H9 (cell line): ENCODE data around the gene CPLX1. TPM values are rescaled to one million over a fixed set of nuclear protein-coding genes. Genes with fewer than 3 reads are reported as not detected.

Experiments used
- DNase-seq: peaks from one replicate; pipeline ENCODE4 v3.0.0-alpha.2; 2017
- H2AFZ ChIP-seq: one replicate; pipeline ENCODE4 v1.6.1; 2013; ENCODE audit warnings: mild to moderate bottlenecking, low read length, control low read depth, moderate library complexity
- H2AK5ac ChIP-seq: 2 replicates; pipeline ENCODE4 v1.6.1; 2013; ENCODE audit warnings: low read length, control low read depth, mixed read lengths; ENCODE audit not compliant: insufficient read length
- H2BK120ac ChIP-seq: one replicate; pipeline ENCODE4 v1.6.1; 2013; ENCODE audit warnings: low read depth, mild to moderate bottlenecking, low read length, control low read depth, inconsistent platforms; ENCODE audit not compliant: poor library complexity, severe bottlenecking
- H2BK12ac ChIP-seq: 2 replicates; pipeline ENCODE4 v1.6.1; 2013; ENCODE audit warnings: low read length, control low read depth, mixed read lengths, low read depth; ENCODE audit not compliant: insufficient read length
- H2BK15ac ChIP-seq: 2 replicates; pipeline ENCODE4 v1.6.1; 2013; ENCODE audit warnings: low read depth, low read length, control low read depth
- H2BK20ac ChIP-seq: one replicate; pipeline ENCODE4 v1.6.1; 2013; ENCODE audit warnings: low read depth, mild to moderate bottlenecking, low read length, control low read depth, inconsistent platforms; ENCODE audit not compliant: poor library complexity, severe bottlenecking
- H2BK5ac ChIP-seq: 2 replicates; pipeline ENCODE4 v1.6.1; 2013; ENCODE audit warnings: low read length, control low read depth, mixed read lengths; ENCODE audit not compliant: insufficient read length
- H3K14ac ChIP-seq: 2 replicates; pipeline ENCODE4 v1.6.1; 2013; ENCODE audit warnings: low read length, control low read depth; ENCODE audit not compliant: insufficient read depth
- H3K18ac ChIP-seq: 2 replicates; pipeline ENCODE4 v1.6.1; 2013; ENCODE audit warnings: low read depth, mild to moderate bottlenecking, mixed read lengths, low read length, control low read depth; ENCODE audit not compliant: insufficient read length
- H3K23ac ChIP-seq: 2 replicates; pipeline ENCODE4 v1.6.1; 2013; ENCODE audit warnings: low read length, control low read depth, mixed read lengths, low read depth; ENCODE audit not compliant: insufficient read length
- H3K23me2 ChIP-seq: 2 replicates; pipeline ENCODE4 v1.6.1; 2013; ENCODE audit warnings: low read depth, mild to moderate bottlenecking, mixed read lengths, low read length, control low read depth; ENCODE audit not compliant: insufficient read length, poor library complexity, severe bottlenecking
- H3K27ac ChIP-seq: 2 replicates; pipeline ENCODE4 v1.5.1; 2013; ENCODE audit warnings: low read length, control low read depth, mixed read lengths, low read depth; ENCODE audit not compliant: insufficient read length
- H3K27me3 ChIP-seq: 2 replicates; pipeline ENCODE4 v1.6.1; 2013; ENCODE audit warnings: low read length, control low read depth, inconsistent platforms; ENCODE audit not compliant: insufficient read depth
- H3K4ac ChIP-seq: 2 replicates; pipeline ENCODE4 v1.6.1; 2013; ENCODE audit warnings: low read depth, mild to moderate bottlenecking, control low read depth, inconsistent platforms, low read length, moderate library complexity
- H3K4me1 ChIP-seq: 2 replicates; pipeline ENCODE4 v1.6.1; 2013; ENCODE audit warnings: low read length, control low read depth, inconsistent platforms; ENCODE audit not compliant: insufficient read depth
- H3K4me2 ChIP-seq: 2 replicates; pipeline ENCODE4 v1.6.1; 2013; ENCODE audit warnings: low read length, control low read depth, mixed read lengths; ENCODE audit not compliant: insufficient read length, insufficient read depth
- H3K56ac ChIP-seq: 2 replicates; pipeline ENCODE4 v1.6.1; 2013; ENCODE audit warnings: low read depth, mild to moderate bottlenecking, mixed read lengths, low read length, control low read depth; ENCODE audit not compliant: insufficient read length
- H3K79me1 ChIP-seq: 2 replicates; pipeline ENCODE4 v1.6.1; 2013; ENCODE audit warnings: low read depth, mild to moderate bottlenecking, moderate library complexity, low read length, control low read depth, inconsistent platforms; ENCODE audit not compliant: insufficient read depth, poor library complexity, severe bottlenecking
- H3K79me2 ChIP-seq: 2 replicates; pipeline ENCODE4 v1.6.1; 2013; ENCODE audit warnings: low read length, control low read depth, inconsistent platforms; ENCODE audit not compliant: insufficient read depth
- H3K9ac ChIP-seq: 2 replicates; pipeline ENCODE4 v1.6.1; 2013; ENCODE audit warnings: low read length, control low read depth, mixed read lengths; ENCODE audit not compliant: insufficient read length; ENCODE audit errors: extremely low read depth
- H3K9me3 ChIP-seq: one replicate; pipeline ENCODE4 v1.6.1; 2013; ENCODE audit warnings: low read depth, low read length, inconsistent platforms; ENCODE audit not compliant: control insufficient read depth
- H3T11ph ChIP-seq: one replicate; pipeline ENCODE4 v1.6.1; 2013; ENCODE audit warnings: mild to moderate bottlenecking, low read length, control low read depth, inconsistent platforms
- H4K20me1 ChIP-seq: one replicate; pipeline ENCODE4 v1.6.1; 2013; ENCODE audit not compliant: control insufficient read depth, insufficient read length, insufficient read depth
- H4K5ac ChIP-seq: 2 replicates; pipeline ENCODE4 v1.6.1; 2013; ENCODE audit warnings: low read depth, mild to moderate bottlenecking, mixed read lengths, low read length, control low read depth; ENCODE audit not compliant: insufficient read length
- H4K8ac ChIP-seq: replicated peaks from 2 replicates; pipeline ENCODE4 v1.6.1; 2013; ENCODE audit warnings: low read length, control low read depth, mixed read lengths, low read depth; ENCODE audit not compliant: insufficient read length
- H4K91ac ChIP-seq: 2 replicates; pipeline ENCODE4 v1.6.1; 2013; ENCODE audit warnings: low read depth, mild to moderate bottlenecking, moderate library complexity, mixed read lengths, low read length, control low read depth; ENCODE audit not compliant: insufficient read length
- H3K27ac Mint-ChIP-seq, 3 experiments: 2 replicates in 2 of 3; 3 replicates in 1 of 3; pipeline ENCODE4 v1.8.0; 2020 to 2021; ENCODE audit warnings: mixed read lengths in 3 of 3, mild to moderate bottlenecking in 1 of 3, moderate library complexity in 1 of 3
- H3K27me3 Mint-ChIP-seq: 2 replicates; pipeline ENCODE4 v1.8.0; 2021; ENCODE audit warnings: low read depth, mild to moderate bottlenecking, moderate library complexity, mixed read lengths
- H3K36me3 Mint-ChIP-seq, 3 experiments: 2 replicates in 2 of 3; 3 replicates in 1 of 3; pipeline ENCODE4 v1.8.0; 2020 to 2021; ENCODE audit warnings: low read depth in 3 of 3, mixed read lengths in 3 of 3; ENCODE audit not compliant: insufficient read depth in 1 of 3
- H3K4me1 Mint-ChIP-seq, 2 experiments: 2 replicates each; pipeline ENCODE4 v1.8.0; 2020; ENCODE audit warnings: mixed read lengths in 2 of 2
- H3K4me3 Mint-ChIP-seq, 2 experiments: 2 replicates in 1 of 2; 3 replicates in 1 of 2; pipeline ENCODE4 v1.8.0; 2020 to 2021; ENCODE audit warnings: mild to moderate bottlenecking in 2 of 2, mixed read lengths in 2 of 2, moderate library complexity in 1 of 2
- H3K9me3 Mint-ChIP-seq, 2 experiments: 2 replicates in 1 of 2; 3 replicates in 1 of 2; pipeline ENCODE4 v1.8.0; 2020; ENCODE audit warnings: mild to moderate bottlenecking in 2 of 2, mixed read lengths in 2 of 2, moderate library complexity in 1 of 2
- WGBS: extraction: QIAGEN DNeasy Blood & Tissue Kit; methylation state at CpG from one replicate; pipeline ENCODE4 v1.1.7; 2013; ENCODE audit warnings: missing lambda C conversion rate, low lambda C conversion rate, mixed read lengths; ENCODE audit not compliant: insufficient read length; ENCODE audit errors: extremely low coverage; 5-methylcytosine and 5-hydroxymethylcytosine counted together
- total RNA-seq: library from RNA; stranded (reverse); gene quantifications from 2 replicates; pipeline ENCODE4 v1.2.1, GENCODE V29; 2021
- TF ChIP-seq, protein P1 (sequence below): fragments of 200-600 bp; sonication (generic); conservative IDR thresholded peaks from 3 replicates; pipeline ENCODE4 v1.8.0; 2021; ENCODE audit warnings: antibody characterized with exemption, mild to moderate bottlenecking

The CPLX1 gene
- total RNA-seq, 1 experiment from 2014 or later = 0.90 TPM

DNA sequence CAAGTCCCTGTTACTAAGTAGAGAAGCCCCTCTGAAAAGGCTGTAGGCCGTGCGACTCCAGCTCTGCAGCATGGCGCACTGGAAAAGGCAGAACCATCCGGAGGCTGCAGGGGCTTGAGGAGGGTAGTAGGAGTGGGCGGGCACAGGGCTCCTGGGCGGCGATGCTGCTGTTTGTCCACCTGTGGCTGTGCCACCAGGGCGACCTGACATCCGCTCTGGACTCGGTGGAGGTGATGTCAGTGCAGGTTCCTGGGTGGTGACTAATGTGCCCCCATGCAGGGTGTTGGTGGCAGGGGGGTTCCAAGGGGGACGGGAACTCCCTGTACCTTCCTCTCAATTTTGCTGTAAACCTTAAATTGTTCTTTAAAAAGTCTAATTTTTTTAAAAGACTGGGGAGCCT lies 62.0 kb downstream of the CPLX1 start:
- H2AFZ ChIP-seq = no peak overlapping the region
- H3K56ac ChIP-seq = no peak overlapping the region
- H3K27me3 ChIP-seq = no peaks in the 10 kb centered on the region
- no peak overlapping the region for H2BK12ac ChIP-seq
- H2BK15ac ChIP-seq = no peak overlapping the region
- no peaks in the 10 kb centered on the region for H3K79me1 ChIP-seq
- TF ChIP-seq, protein P1, sequence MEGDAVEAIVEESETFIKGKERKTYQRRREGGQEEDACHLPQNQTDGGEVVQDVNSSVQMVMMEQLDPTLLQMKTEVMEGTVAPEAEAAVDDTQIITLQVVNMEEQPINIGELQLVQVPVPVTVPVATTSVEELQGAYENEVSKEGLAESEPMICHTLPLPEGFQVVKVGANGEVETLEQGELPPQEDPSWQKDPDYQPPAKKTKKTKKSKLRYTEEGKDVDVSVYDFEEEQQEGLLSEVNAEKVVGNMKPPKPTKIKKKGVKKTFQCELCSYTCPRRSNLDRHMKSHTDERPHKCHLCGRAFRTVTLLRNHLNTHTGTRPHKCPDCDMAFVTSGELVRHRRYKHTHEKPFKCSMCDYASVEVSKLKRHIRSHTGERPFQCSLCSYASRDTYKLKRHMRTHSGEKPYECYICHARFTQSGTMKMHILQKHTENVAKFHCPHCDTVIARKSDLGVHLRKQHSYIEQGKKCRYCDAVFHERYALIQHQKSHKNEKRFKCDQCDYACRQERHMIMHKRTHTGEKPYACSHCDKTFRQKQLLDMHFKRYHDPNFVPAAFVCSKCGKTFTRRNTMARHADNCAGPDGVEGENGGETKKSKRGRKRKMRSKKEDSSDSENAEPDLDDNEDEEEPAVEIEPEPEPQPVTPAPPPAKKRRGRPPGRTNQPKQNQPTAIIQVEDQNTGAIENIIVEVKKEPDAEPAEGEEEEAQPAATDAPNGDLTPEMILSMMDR = no peak
- no CpG with 5 or more reads among the region's 11 CpGs for WGBS
- no peak overlapping the region for H3K14ac ChIP-seq
- H4K5ac ChIP-seq = no peak overlapping the region
- Mint-ChIP-seq H3K4me3 (no peak overlapping the region), H3K27ac (peak overlapping the region in 1 of 3 experiments; percentile 48; a peak in 1 of 7 replicates), H3K4me1 (peaks cover 12 to 14% of the 10 kb centered on the region in 2 experiments), H3K27me3 (peaks cover 6% of the 10 kb centered on the region), H3K9me3 (peaks cover 9 to 29% of the 10 kb centered on the region in 2 experiments), H3K36me3 (peaks cover 66 to 84% (median 84%) of the 10 kb centered on the region in 3 experiments)
- H3K4ac ChIP-seq = no peak overlapping the region
- no peak for DNase-seq
- H3K4me2 ChIP-seq = no peak overlapping the region
- H3T11ph ChIP-seq = no peak overlapping the region
- no peaks in the 10 kb centered on the region for H3K23me2 ChIP-seq
- no peak overlapping the region for H3K27ac ChIP-seq
- no peak overlapping the region for H4K8ac ChIP-seq
- H2BK20ac ChIP-seq = no peak overlapping the region
- H3K79me2 ChIP-seq = no peaks in the 10 kb centered on the region
- no peaks in the 10 kb centered on the region for H3K9me3 ChIP-seq
- no peak overlapping the region for H3K18ac ChIP-seq
- H2AK5ac ChIP-seq = no peak overlapping the region
- H2BK5ac ChIP-seq = no peak overlapping the region
- H3K23ac ChIP-seq = no peak overlapping the region
- no peak overlapping the region for H4K91ac ChIP-seq
- H3K4me1 ChIP-seq = no peaks in the 10 kb centered on the region
- H4K20me1 ChIP-seq = no peaks in the 10 kb centered on the region
- H3K9ac ChIP-seq = no peak overlapping the region
- no peak overlapping the region for H2BK120ac ChIP-seq
